Measurements from ENCODE around the gene TFF1. TPM values are rescaled to one million over a fixed set of nuclear protein-coding genes. Genes with fewer than 3 reads are reported as not detected.

Gene TFF1
- polyA plus RNA-seq, 1 donor from 2014 or later: not detected

DNA sequence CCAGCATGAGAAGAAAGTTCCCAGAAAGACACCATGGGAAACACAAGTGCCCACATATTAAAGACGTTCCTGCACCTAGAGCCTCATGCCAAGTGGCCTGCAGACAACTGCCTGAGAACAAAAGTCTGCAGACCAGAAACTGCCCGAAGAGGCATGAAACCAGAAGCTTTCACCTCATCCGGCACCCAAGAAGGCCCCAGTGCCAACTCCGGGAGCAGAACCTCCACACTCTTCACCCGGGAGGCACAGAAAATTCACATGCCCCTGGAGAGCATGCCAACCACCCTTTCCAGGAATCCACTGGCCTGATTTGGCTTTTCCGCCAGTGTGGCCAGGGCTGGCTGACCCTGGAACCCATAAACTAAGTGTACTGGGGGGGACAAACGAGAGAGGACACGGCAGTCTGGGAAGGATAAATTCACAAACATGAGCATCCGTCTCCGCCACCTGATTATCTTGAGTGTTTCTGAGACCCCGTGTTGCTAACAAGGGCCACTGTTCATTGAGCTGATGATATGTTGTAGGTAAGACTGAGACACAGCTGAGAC, 22.3 kb downstream of the TFF1 start:
- H3K9me3 ChIP-seq (ENCODE audit: low read length): no peaks in the 10 kb centered on the region
- no peaks in the 10 kb centered on the region for H3K9me2 ChIP-seq (ENCODE audit: insufficient read depth, low read length)
- no peak overlapping the region for H2AFZ ChIP-seq (ENCODE audit: low read depth, low read length)
- H4K20me1 ChIP-seq (ENCODE audit: insufficient read depth): no peaks in the 10 kb centered on the region
- no peak overlapping the region for H3K27ac ChIP-seq (ENCODE audit: low read length)
- no peak overlapping the region for H3K4me2 ChIP-seq (ENCODE audit: low read length)
- H3K27me3 ChIP-seq (ENCODE audit: insufficient read depth, low read depth, low read length): no peaks in the 10 kb centered on the region
- H3K4me3 ChIP-seq (ENCODE audit: low read length): no peak overlapping the region
- H3K36me3 ChIP-seq (ENCODE audit: insufficient read depth, low read length): no peaks in the 10 kb centered on the region
- H3F3A ChIP-seq (ENCODE audit: insufficient read depth, low read length, poor library complexity, severe bottlenecking): no peaks in the 10 kb centered on the region
- H3K9ac ChIP-seq (ENCODE audit: low read length): no peak overlapping the region
- TF ChIP-seq MXI1 (conservative IDR thresholded peaks at IDR 0.05; ENCODE audit: poor library complexity, severe bottlenecking) (no peak), CTCF (IDR thresholded peaks at IDR 0.05; ENCODE audit: poor library complexity, severe bottlenecking) (no peak), TAF1 (IDR thresholded peaks at IDR 0.05; ENCODE audit: low read depth) (no peak), EP300 (conservative IDR thresholded peaks at IDR 0.05; ENCODE audit: poor library complexity, severe bottlenecking) (no peak), POLR2AphosphoS5 (IDR thresholded peaks at IDR 0.05) (no peak), SMC3 (conservative IDR thresholded peaks at IDR 0.05; ENCODE audit: poor library complexity) (no peak), REST (IDR thresholded peaks at IDR 0.05; ENCODE audit: borderline replicate concordance) (no peak), RAD21 (conservative IDR thresholded peaks at IDR 0.05) (no peak), EZH2 (IDR thresholded peaks at IDR 0.05; ENCODE audit: borderline replicate concordance, insufficient read depth, low read length, poor library complexity, severe bottlenecking) (no peak)
- H3K79me2 ChIP-seq (replicated peaks; ENCODE audit: insufficient read depth, low read length): no peaks in the 10 kb centered on the region

GRCh38 chr21:42343556-42343955, 22.8 kb downstream of the TFF1 start:
- H3K36me3 ChIP-seq (ENCODE audit: insufficient read depth, low read length): no peaks in the 10 kb centered on the region
- TF ChIP-seq POLR2AphosphoS5 (IDR thresholded peaks at IDR 0.05) (no peak), TAF1 (IDR thresholded peaks at IDR 0.05; ENCODE audit: low read depth) (no peak), CTCF (IDR thresholded peaks at IDR 0.05; ENCODE audit: poor library complexity, severe bottlenecking) (no peak), EP300 (conservative IDR thresholded peaks at IDR 0.05; ENCODE audit: poor library complexity, severe bottlenecking) (no peak), REST (IDR thresholded peaks at IDR 0.05; ENCODE audit: borderline replicate concordance) (no peak)
- H3K9me3 ChIP-seq (ENCODE audit: low read length): no peaks in the 10 kb centered on the region
- no peak overlapping the region for H3K27ac ChIP-seq (ENCODE audit: low read length)
- no peaks in the 10 kb centered on the region for H3F3A ChIP-seq (ENCODE audit: insufficient read depth, low read length, poor library complexity, severe bottlenecking)
- no peak overlapping the region for H3K4me3 ChIP-seq (ENCODE audit: low read length)
- H3K9ac ChIP-seq (ENCODE audit: low read length): no peak overlapping the region
- H2AFZ ChIP-seq (ENCODE audit: low read depth, low read length): no peak overlapping the region
- no peaks in the 10 kb centered on the region for H4K20me1 ChIP-seq (ENCODE audit: insufficient read depth)
- no peaks in the 10 kb centered on the region for H3K9me2 ChIP-seq (ENCODE audit: insufficient read depth, low read length)
- no peak overlapping the region for H3K4me2 ChIP-seq (ENCODE audit: low read length)
- H3K79me2 ChIP-seq (replicated peaks; ENCODE audit: insufficient read depth, low read length): no peaks in the 10 kb centered on the region
- H3K27me3 ChIP-seq (ENCODE audit: insufficient read depth, low read depth, low read length): no peaks in the 10 kb centered on the region

Data from neural cell (in vitro differentiated cells).